Activated naive CD8-positive, alpha-beta T cell treated with anti-CD3 and anti-CD28 coated beads, Interleukin-2, amount 50 U/mL, for 24 hours (primary cell): Measurements from ENCODE around the gene MRO.
"Not testable (repeated sequence)": the region's sequence is repeated elsewhere in the genome, so short reads cannot be mapped to it uniquely, and the experiment has no call there.

Experiments
- ATAC-seq: fragments of 150-1000 bp; cut with Tn5 transposase; one replicate; pipeline ENCODE4 v1.10.0; 2021
- DNase-seq: peaks from one replicate; pipeline ENCODE4 v3.0.0; 2021
- H3K27ac Mint-ChIP-seq: one replicate; pipeline ENCODE4 v1.8.0; 2021; ENCODE audit warnings: mild to moderate bottlenecking, mixed read lengths
- H3K27me3 Mint-ChIP-seq: one replicate; pipeline ENCODE4 v1.8.0; 2021; ENCODE audit warnings: mixed read lengths
- H3K36me3 Mint-ChIP-seq: one replicate; pipeline ENCODE4 v1.8.0; 2021; ENCODE audit warnings: low read depth, mixed read lengths
- H3K4me1 Mint-ChIP-seq: one replicate; pipeline ENCODE4 v1.8.0; 2021; ENCODE audit warnings: mixed read lengths
- H3K4me3 Mint-ChIP-seq: one replicate; pipeline ENCODE4 v1.8.0; 2021; ENCODE audit warnings: mild to moderate bottlenecking, moderate library complexity, mixed read lengths
- H3K9me3 Mint-ChIP-seq: one replicate; pipeline ENCODE4 v1.8.0; 2021; ENCODE audit warnings: mixed read lengths

Gene MRO

DNA sequence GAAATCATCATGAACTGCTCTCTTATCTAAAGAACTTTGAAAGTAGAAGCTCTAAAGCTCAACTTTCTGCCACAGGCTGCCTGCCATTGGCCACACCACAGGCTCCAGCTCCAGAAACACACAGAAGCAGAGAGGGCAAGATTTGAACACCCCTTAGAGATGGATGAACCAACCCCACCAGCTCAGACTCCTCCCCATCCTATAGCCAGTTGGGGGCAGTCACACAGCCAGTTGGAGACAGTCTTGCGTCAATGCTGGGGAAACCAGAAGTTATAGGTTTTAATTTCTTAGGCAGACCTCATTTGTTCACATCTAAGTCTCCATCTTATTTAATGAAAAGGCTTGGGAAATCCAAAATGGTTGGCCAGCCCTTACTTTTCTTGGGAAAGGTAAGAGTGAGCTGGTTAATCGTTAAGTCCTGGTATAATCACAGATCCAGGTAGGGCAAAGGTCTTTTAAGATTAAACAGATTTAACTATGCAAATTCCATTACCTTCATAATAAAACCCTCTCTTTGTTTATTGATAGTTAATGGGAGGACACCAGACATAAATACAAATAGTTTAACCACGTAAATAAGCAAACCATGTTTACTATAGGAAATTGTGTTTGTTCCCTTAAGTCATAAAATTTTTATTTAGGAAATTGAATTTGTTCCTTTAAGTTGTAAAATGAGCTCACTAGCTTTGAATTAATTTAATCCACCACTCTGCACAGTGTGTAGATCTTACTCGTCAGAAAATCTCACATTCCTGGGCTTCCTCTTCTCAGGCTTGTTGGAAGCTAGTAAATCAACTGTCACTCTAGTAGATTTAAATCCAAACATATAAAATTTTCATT, 28.0 kb downstream of the MRO start:
- Mint-ChIP-seq H3K4me3 (no peak overlapping the region), H3K4me1 (no peaks in the 10 kb centered on the region), H3K36me3 (no peaks in the 10 kb centered on the region), H3K27ac (no peak overlapping the region), H3K27me3 (peaks cover 8% of the 10 kb centered on the region), H3K9me3 (no peaks in the 10 kb centered on the region)
- no peak for ATAC-seq
- DNase-seq, result no peak

DNA sequence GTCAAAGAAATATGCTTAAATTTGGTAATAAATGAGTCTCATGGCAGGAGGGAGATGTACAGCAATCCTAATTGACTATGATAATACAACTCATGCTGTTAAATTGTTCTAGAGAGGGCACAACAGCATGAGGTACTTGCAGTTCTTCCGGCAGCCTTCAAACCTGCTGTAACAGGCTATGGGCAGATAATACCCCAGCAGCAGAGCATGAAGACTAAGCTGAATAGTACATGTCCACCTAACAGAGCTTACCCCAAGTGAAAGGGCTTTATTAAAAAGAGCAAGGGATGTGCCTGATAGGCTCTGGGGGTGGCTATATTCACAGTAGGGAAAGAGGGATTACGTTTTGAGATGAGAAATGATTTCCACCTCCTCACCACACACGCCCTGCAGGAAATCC, 28.9 kb downstream of the MRO start:
- no peaks in the 10 kb centered on the region for H3K9me3 Mint-ChIP-seq
- H3K27me3 Mint-ChIP-seq, result peaks cover 3% of the 10 kb centered on the region
- no peak for ATAC-seq
- H3K36me3 Mint-ChIP-seq, result no peaks in the 10 kb centered on the region
- H3K27ac Mint-ChIP-seq, result no peak overlapping the region
- no peaks in the 10 kb centered on the region for H3K4me1 Mint-ChIP-seq
- no peak for DNase-seq
- no peak overlapping the region for H3K4me3 Mint-ChIP-seq

DNA sequence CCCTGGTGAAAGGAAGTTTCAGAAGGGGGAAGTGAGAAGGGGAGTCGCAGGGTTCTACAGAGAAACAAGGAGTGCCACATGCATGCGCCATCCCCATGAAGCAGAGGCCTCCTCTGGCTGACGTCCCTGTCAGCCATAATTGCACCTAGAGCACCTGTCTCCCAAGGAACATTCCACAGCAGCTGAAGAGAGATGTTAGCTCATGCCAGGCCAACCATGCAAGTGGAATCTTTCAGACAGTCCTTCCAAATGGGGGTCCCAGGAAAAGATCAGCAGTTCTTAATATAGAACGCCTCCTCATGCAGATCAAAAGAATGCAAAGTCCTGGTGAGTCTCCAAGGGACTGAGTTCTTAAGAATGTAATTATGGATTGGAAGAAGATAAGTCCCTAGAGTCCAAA, 29.6 kb downstream of the MRO start:
- no peaks in the 10 kb centered on the region for H3K4me1 Mint-ChIP-seq
- no peaks in the 10 kb centered on the region for H3K9me3 Mint-ChIP-seq
- H3K4me3 Mint-ChIP-seq, result no peak overlapping the region
- no peaks in the 10 kb centered on the region for H3K27me3 Mint-ChIP-seq
- no peak for ATAC-seq
- H3K27ac Mint-ChIP-seq, result no peak overlapping the region
- H3K36me3 Mint-ChIP-seq, result no peaks in the 10 kb centered on the region
- DNase-seq, result no peak

DNA sequence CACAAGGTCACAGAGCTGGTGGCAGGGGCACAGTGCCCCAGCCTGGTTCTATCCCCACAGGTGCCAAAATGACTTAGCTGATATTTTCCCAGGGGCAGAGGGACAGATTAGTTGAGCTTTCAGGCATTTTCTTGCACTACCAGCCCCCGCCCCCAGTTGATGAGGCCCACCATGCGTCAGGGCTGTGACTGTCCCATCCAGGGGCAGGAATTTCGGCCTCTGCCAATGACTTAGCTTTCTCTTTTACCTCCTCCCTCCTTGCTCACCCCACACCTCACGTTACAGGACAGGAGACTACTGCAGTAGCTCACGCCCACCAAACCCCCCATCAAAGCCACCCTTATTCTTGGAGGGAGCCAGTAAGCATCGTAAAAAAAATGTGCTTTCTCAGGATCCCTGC, 31.5 kb downstream of the MRO start:
- H3K36me3 Mint-ChIP-seq, result no peaks in the 10 kb centered on the region
- H3K4me1 Mint-ChIP-seq, result no peaks in the 10 kb centered on the region
- peaks cover 3% of the 10 kb centered on the region for H3K27me3 Mint-ChIP-seq
- no peak overlapping the region for H3K4me3 Mint-ChIP-seq
- no peak for DNase-seq
- H3K9me3 Mint-ChIP-seq, result no peaks in the 10 kb centered on the region
- no peak for ATAC-seq
- no peak overlapping the region for H3K27ac Mint-ChIP-seq

DNA sequence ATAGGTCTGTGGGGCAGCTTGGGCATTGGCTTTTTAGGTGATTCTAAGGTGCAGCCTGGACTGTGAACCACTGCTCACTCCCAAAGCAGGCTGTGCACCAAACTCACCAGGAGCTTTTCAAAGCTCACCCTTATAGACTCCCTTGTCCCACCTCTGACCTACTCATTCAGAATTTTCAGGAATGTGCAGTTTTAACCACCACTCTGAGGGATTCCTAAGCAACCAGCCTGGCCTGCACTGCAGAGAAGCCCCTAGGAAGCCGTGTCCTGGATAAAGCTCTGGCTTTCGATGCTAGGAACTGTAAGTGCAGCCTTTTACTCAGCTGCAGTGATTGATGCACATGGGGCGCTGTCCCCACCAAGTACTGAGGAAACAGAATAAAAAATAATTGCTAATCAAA, 33.0 kb downstream of the MRO start:
- no peaks in the 10 kb centered on the region for H3K36me3 Mint-ChIP-seq
- no peak for DNase-seq
- no peak for ATAC-seq
- no peak overlapping the region for H3K27ac Mint-ChIP-seq
- H3K9me3 Mint-ChIP-seq, result no peaks in the 10 kb centered on the region
- H3K4me3 Mint-ChIP-seq, result no peak overlapping the region
- peaks cover 3% of the 10 kb centered on the region for H3K27me3 Mint-ChIP-seq
- no peaks in the 10 kb centered on the region for H3K4me1 Mint-ChIP-seq

DNA sequence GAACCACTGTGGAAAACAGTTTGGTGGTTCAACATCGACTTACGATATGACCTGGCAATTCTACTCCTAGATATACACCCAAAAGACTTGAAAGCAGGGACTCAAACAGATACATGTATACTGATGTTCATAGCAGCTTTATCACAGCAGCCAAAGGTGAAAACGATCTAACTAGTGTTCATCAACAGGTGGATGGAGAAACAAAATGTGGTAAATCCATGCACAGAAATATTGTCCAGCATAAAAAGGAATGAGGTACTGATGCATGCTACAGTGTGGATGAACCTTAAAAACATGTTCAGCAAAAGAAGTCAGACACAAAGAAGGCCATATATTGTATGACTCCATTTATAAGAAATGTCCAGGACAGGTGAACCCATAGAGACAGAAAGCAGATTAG, 36.3 kb downstream of the MRO start:
- no peak for ATAC-seq
- Mint-ChIP-seq H3K4me3 (no peak overlapping the region), H3K27me3 (peaks cover 5% of the 10 kb centered on the region), H3K27ac (no peak overlapping the region), H3K4me1 (no peaks in the 10 kb centered on the region), H3K36me3 (no peaks in the 10 kb centered on the region), H3K9me3 (no peaks in the 10 kb centered on the region)
- DNase-seq, result no peak

DNA sequence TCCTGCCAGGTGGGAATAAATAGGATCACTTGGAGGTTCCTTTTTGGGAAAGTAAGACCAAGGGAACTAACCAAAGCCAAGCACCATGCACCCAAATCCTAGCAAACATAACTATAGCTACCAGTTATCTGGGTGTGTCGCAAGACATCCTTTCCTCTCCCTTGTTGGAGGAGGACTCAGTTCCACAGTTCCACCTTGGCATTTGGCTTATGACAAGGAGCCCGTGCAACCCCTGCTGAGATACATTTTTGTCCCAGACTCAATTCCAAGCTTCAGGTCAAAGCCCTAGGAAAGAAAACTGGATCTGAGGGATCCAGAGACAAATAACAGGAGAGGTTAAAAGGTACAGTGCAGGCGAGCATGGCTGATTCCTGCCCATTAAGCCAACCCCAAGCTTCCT, 40.8 kb downstream of the MRO start:
- H3K27ac Mint-ChIP-seq, H3K9me3 Mint-ChIP-seq, H3K36me3 Mint-ChIP-seq, H3K4me3 Mint-ChIP-seq, DNase-seq, H3K4me1 Mint-ChIP-seq, ATAC-seq: not testable (repeated sequence)
- peaks cover 11% of the 10 kb centered on the region for H3K27me3 Mint-ChIP-seq

DNA sequence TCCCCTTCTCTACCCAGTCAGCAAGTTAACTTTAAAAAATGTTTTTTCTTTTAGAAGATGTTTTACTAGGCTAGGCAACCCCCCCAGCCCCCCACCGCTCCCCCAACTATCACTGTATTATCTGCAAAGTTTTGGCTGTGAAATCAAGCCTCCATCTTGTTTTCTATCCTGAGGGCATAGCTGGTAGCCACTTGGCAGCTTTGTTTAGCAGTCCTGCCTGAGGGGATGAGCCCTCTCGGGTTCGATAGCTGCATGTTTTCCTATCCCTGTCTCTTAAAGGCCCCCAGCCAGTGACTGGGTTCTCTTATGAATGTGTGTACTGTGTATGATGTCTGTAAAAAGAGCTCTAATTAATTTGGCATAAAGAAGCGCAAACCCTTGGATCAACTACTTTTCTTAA, 43.4 kb downstream of the MRO start:
- H3K36me3 Mint-ChIP-seq, result no peaks in the 10 kb centered on the region
- H3K4me1 Mint-ChIP-seq, result no peaks in the 10 kb centered on the region
- no peak overlapping the region for H3K4me3 Mint-ChIP-seq
- ATAC-seq (no peak), DNase-seq (no peak)
- peaks cover 16% of the 10 kb centered on the region for H3K27me3 Mint-ChIP-seq
- H3K9me3 Mint-ChIP-seq, result no peaks in the 10 kb centered on the region
- no peak overlapping the region for H3K27ac Mint-ChIP-seq

DNA sequence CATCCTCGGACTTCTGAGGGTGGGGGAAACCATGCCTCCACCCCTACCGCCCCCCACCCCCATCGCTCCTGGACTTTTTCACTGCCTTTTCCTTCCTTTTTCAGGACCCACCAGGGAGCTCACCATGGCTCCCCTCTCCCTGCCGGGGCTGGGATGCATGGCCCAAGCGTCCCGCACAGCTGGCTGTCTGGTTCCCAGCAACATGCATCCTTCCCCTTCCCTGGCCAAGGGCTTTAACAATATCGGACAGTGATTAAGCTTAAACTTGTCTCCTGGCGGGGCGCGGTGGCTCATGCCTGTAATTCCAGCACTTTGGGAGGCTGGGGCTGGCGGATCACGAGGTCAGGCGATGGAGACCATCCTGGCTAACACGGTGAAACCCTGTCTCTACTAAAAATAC, 44.1 kb downstream of the MRO start:
- H3K4me1 Mint-ChIP-seq, result no peaks in the 10 kb centered on the region
- ATAC-seq (no peak), DNase-seq (no peak)
- no peak overlapping the region for H3K27ac Mint-ChIP-seq
- H3K27me3 Mint-ChIP-seq, result peaks cover 16% of the 10 kb centered on the region
- H3K9me3 Mint-ChIP-seq, result peaks cover under 1% of the 10 kb centered on the region
- no peaks in the 10 kb centered on the region for H3K36me3 Mint-ChIP-seq
- no peak overlapping the region for H3K4me3 Mint-ChIP-seq

DNA sequence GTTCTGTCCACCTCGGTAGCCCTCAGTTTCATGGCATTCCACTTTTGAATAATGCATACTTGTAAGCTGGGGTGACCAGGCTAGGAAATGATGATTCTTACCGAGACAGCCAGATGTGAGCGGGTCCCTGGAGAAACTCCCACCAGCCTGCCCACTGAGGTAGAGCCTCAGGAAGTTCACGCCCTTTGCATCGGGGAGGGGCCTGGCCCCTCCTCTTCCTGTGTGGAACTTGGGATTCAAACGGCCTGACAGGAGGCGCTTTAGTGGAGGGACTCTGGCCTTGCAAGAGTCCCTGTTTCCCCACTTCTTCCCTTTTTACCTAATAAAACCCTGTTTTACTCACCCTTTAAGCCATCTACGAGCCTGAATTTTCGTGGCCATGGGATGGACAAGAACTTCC, 44.6 kb downstream of the MRO start:
- no peak for ATAC-seq
- Mint-ChIP-seq H3K36me3 (no peaks in the 10 kb centered on the region), H3K4me3 (no peak overlapping the region), H3K27ac (no peak overlapping the region), H3K27me3 (peaks cover 16% of the 10 kb centered on the region), H3K4me1 (no peaks in the 10 kb centered on the region), H3K9me3 (peaks cover 6% of the 10 kb centered on the region)
- DNase-seq, result no peak

DNA sequence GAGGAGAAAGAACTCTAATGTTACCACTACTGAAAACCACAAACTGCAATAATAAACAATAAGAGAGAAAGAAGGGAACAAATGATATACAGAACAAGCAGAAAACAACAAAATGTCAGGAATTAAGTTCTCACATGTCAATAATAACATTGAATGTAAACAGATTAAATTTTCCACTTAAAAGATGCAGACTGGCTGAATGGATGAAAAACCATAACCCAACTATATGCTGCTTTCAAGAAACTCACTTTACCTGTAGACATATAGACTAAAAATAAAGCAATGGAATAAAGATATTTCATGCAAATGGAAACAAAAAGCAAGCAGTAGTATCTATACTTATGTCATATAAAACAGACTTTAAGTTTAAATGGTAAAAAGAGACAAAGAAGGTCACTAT, 50.4 kb downstream of the MRO start:
- no peak overlapping the region for H3K27ac Mint-ChIP-seq
- peaks cover 21% of the 10 kb centered on the region for H3K27me3 Mint-ChIP-seq
- ATAC-seq (no peak), DNase-seq (no peak)
- H3K9me3 Mint-ChIP-seq, result peaks cover 47% of the 10 kb centered on the region
- H3K4me1 Mint-ChIP-seq, result no peaks in the 10 kb centered on the region
- no peak overlapping the region for H3K4me3 Mint-ChIP-seq
- peaks cover 3% of the 10 kb centered on the region for H3K36me3 Mint-ChIP-seq

DNA sequence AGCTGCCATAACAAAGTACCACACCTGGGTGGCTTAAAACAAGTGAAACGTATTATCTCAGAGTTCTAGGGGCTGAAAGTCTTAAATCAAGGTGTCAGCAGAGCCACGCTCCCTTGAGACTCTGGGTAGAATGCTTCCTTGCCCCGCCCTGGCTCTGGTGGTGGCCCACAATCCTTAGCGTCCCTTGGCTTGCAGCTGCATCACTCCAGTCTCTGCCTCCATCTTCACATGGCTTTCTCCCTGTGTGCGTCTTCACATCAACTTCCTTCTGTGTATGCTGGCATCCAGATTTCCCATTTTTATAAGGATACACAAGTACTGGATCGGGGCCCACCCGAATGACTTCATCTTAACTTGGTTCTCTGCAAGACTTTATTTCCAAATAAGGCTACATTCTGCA, 62.5 kb downstream of the MRO start:
- H3K4me1 Mint-ChIP-seq, result no peaks in the 10 kb centered on the region
- H3K27ac Mint-ChIP-seq, result no peak overlapping the region
- H3K36me3 Mint-ChIP-seq, result no peaks in the 10 kb centered on the region
- no peaks in the 10 kb centered on the region for H3K9me3 Mint-ChIP-seq
- H3K27me3 Mint-ChIP-seq, result peaks cover 7% of the 10 kb centered on the region
- ATAC-seq (no peak), DNase-seq (no peak)
- no peak overlapping the region for H3K4me3 Mint-ChIP-seq

DNA sequence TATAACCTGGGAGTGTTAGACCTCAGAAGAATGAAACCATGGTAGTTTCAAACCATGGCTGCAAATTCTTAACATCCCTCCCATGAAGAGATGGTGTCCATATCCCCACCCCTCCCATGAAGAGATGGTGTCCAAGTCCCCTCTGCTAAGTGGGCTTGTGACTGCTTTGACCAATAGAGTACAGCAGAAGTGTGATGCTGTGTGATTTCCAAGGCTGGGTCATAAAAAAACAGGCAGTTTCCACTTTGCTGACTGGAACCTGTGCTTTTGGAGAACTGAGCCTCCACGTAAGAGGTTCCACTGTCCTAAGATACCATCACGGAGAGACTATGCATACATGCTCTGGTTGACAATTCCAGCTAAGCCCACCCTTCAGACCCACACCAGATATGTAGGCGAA, 65.5 kb downstream of the MRO start:
- H3K27ac Mint-ChIP-seq, result no peak overlapping the region
- H3K36me3 Mint-ChIP-seq, result no peaks in the 10 kb centered on the region
- DNase-seq, result no peak
- H3K4me1 Mint-ChIP-seq, result no peaks in the 10 kb centered on the region
- no peak overlapping the region for H3K4me3 Mint-ChIP-seq
- peaks cover 17% of the 10 kb centered on the region for H3K27me3 Mint-ChIP-seq
- no peaks in the 10 kb centered on the region for H3K9me3 Mint-ChIP-seq
- ATAC-seq, result no peak

DNA sequence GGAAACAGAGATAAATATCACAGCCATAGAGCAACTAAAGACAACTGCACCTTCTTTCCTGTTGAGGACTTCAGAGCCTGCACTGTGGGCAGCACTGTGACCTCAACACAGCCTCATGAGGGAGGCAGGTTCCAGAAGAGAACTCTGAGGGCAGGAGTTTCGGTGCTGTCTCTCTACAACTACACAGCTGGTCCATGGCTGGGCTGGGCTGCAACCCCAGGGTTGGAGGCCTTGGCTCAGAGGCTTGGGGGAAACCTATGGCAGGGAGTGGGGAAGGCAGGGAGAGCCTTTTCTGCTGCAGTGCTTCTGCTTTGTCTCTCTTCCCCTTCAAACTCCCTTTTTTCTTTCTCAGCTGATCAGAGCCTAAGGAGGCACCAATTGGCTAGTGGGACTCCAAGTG, 66.5 kb downstream of the MRO start:
- ATAC-seq, result peak; percentile 16
- Mint-ChIP-seq H3K4me1 (no peaks in the 10 kb centered on the region), H3K4me3 (no peak overlapping the region), H3K27ac (no peak overlapping the region), H3K9me3 (no peaks in the 10 kb centered on the region), H3K27me3 (peaks cover 17% of the 10 kb centered on the region), H3K36me3 (no peaks in the 10 kb centered on the region)
- no peak for DNase-seq

DNA sequence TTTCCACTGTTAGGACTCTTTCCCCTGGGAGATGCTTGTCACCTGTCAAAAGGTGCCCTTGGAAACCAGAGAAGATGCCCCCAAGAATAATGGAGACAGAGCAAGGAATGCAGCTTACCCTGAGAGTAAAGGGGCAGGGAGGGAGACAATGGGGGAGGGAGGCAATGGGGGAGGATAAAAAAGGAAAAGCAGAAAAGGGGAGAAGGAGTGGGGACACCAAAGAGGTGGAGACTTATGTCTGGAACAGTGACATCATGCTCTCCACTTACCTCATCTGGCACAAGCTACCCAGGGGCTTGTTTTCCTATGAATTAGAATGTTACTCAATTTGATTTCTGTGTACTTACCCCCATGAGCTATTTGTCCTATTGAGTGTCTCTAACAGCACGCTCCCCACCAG, 67.9 kb downstream of the MRO start:
- no peak overlapping the region for H3K27ac Mint-ChIP-seq
- H3K4me1 Mint-ChIP-seq, result no peaks in the 10 kb centered on the region
- no peaks in the 10 kb centered on the region for H3K9me3 Mint-ChIP-seq
- H3K36me3 Mint-ChIP-seq, result no peaks in the 10 kb centered on the region
- peaks cover 17% of the 10 kb centered on the region for H3K27me3 Mint-ChIP-seq
- no peak for DNase-seq
- no peak for ATAC-seq
- no peak overlapping the region for H3K4me3 Mint-ChIP-seq

DNA sequence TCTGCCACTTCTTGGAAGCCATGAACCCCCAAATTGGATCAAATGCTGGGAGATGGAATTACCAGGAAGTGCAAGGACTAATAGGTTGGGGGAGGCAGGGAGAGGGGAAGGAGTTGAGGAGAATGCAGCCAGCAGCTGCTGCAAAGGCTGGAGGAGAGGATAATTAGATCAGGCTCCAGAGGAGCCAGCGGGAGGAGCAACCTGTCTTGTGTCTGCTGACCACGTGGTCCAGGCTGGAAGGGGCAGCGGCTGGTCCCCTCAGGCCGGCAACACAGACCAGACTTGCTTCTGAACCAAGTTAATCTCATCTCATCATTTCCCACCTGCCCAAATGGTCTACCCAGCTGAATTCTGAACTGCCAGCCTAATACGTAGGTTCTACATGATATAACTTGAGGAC, 68.3 kb downstream of the MRO start:
- Mint-ChIP-seq H3K27ac (no peak overlapping the region), H3K27me3 (peaks cover 16% of the 10 kb centered on the region), H3K4me3 (no peak overlapping the region), H3K4me1 (no peaks in the 10 kb centered on the region), H3K9me3 (no peaks in the 10 kb centered on the region), H3K36me3 (no peaks in the 10 kb centered on the region)
- DNase-seq (no peak), ATAC-seq (no peak)
